GM19468 (cell line): Measurements from ENCODE around the gene DLG1.
"Not testable (repeated sequence)": the region's sequence is repeated elsewhere in the genome, so short reads cannot be mapped to it uniquely, and the experiment has no call there.

Source experiments
- ATAC-seq: cut with Tn5 transposase; IDR thresholded peaks from one replicate; pipeline ENCODE4 v1.9.1; 2021; ENCODE audit warnings: mild to moderate bottlenecking, moderate library complexity, moderate number of reproducible peaks; ENCODE audit not compliant: unreplicated experiment; ENCODE audit errors: extremely low read depth

DLG1 gene

GRCh38 chr3:197292648-197293047, 5.8 kb downstream of the DLG1 start:
- no peak for ATAC-seq

- ATAC-seq: no peak
Measured at GRCh38 chr3:197292083-197292646, 6.2 kb downstream of the DLG1 start.

GRCh38 chr3:197289726-197290125, 8.7 kb downstream of the DLG1 start:
- no peak for ATAC-seq

- no peak for ATAC-seq
Measured at GRCh38 chr3:197286678-197287077, 11.7 kb downstream of the DLG1 start.

GRCh38 chr3:197285557-197285956, 12.9 kb downstream of the DLG1 start:
- no peak for ATAC-seq

- ATAC-seq: no peak
Measured at GRCh38 chr3:197283045-197283444, 15.4 kb downstream of the DLG1 start.

- ATAC-seq: no peak
Measured at GRCh38 chr3:197281849-197282248, 16.6 kb downstream of the DLG1 start.

GRCh38 chr3:197280156-197280555, 18.3 kb downstream of the DLG1 start:
- no peak for ATAC-seq

GRCh38 chr3:197278933-197279332, 19.5 kb downstream of the DLG1 start:
- ATAC-seq: no peak

GRCh38 chr3:197276808-197277207, 21.6 kb downstream of the DLG1 start:
- ATAC-seq: not testable (repeated sequence)

- ATAC-seq: no peak
Measured at GRCh38 chr3:197270558-197271317, 27.7 kb downstream of the DLG1 start.

GRCh38 chr3:197269024-197269423, 29.4 kb downstream of the DLG1 start:
- ATAC-seq: no peak

GRCh38 chr3:197268294-197268693, 30.1 kb downstream of the DLG1 start:
- no peak for ATAC-seq

GRCh38 chr3:197266331-197266730, 32.1 kb downstream of the DLG1 start:
- ATAC-seq: no peak

GRCh38 chr3:197262709-197263108, 35.7 kb downstream of the DLG1 start:
- no peak for ATAC-seq

GRCh38 chr3:197261164-197261509, 37.3 kb downstream of the DLG1 start:
- ATAC-seq: no peak

GRCh38 chr3:197260491-197261163, 37.8 kb downstream of the DLG1 start:
- ATAC-seq: no peak

GRCh38 chr3:197259096-197259495, 39.3 kb downstream of the DLG1 start:
- no peak for ATAC-seq

- no peak for ATAC-seq
Measured at GRCh38 chr3:197258168-197258755, 40.1 kb downstream of the DLG1 start.

- ATAC-seq: no peak
Measured at GRCh38 chr3:197257711-197258110, 40.7 kb downstream of the DLG1 start.

- ATAC-seq: no peak
Measured at GRCh38 chr3:197256836-197257444, 41.5 kb downstream of the DLG1 start.
